Activated CD4-positive, alpha-beta memory T cell treated with anti-CD3 and anti-CD28 coated beads, Interleukin-2, amount 10 ng/mL, durations not matched to agents 7 days and 5 days (primary cell): ENCODE results near the gene SP6. TPM values are rescaled to one million over a fixed set of nuclear protein-coding genes. Genes with fewer than 3 reads are reported as not detected.
A peak's percentile ranks its signal among the peaks of the same experiment; 100 is the strongest.

ENCODE experiments used
- CTCF ChIA-PET: fragments of 350-600 bp; sonication (Branson Sonifier 250); formaldehyde crosslinking; loops from one replicate; lab custom pipeline; 2021; ENCODE audit warnings: antibody characterized with exemption, inconsistent platforms; lab: Charles Lee
- POLR2A ChIA-PET: fragments of 350-600 bp; sonication (Branson Sonifier 250); formaldehyde crosslinking; loops from one replicate; lab custom pipeline; 2021; ENCODE audit warnings: antibody characterized with exemption; lab: Charles Lee
- DNase-seq: peaks from one replicate; pipeline ENCODE4 v3.0.0-alpha.2; 2020
- H3K27ac Mint-ChIP-seq: one replicate; pipeline ENCODE4 v1.8.0; 2021; ENCODE audit warnings: mild to moderate bottlenecking, mixed read lengths
- H3K27me3 Mint-ChIP-seq: one replicate; pipeline ENCODE4 v1.8.0; 2021; ENCODE audit warnings: mixed read lengths
- H3K36me3 Mint-ChIP-seq: one replicate; pipeline ENCODE4 v1.8.0; 2021; ENCODE audit warnings: low read depth, mixed read lengths
- H3K4me1 Mint-ChIP-seq: one replicate; pipeline ENCODE4 v1.8.0; 2021; ENCODE audit warnings: mixed read lengths
- H3K4me3 Mint-ChIP-seq: one replicate; pipeline ENCODE4 v1.8.0; 2021; ENCODE audit warnings: mild to moderate bottlenecking, mixed read lengths
- H3K9me3 Mint-ChIP-seq: one replicate; pipeline ENCODE4 v1.8.0; 2021; ENCODE audit warnings: mixed read lengths
- total RNA-seq, 2 experiments: library from RNA; stranded (reverse); gene quantifications; one replicate each; pipeline ENCODE4 v1.2.3, GENCODE V29; 2021

The SP6 gene
- total RNA-seq: under 1 TPM; 0.10 to 0.15 TPM

DNA sequence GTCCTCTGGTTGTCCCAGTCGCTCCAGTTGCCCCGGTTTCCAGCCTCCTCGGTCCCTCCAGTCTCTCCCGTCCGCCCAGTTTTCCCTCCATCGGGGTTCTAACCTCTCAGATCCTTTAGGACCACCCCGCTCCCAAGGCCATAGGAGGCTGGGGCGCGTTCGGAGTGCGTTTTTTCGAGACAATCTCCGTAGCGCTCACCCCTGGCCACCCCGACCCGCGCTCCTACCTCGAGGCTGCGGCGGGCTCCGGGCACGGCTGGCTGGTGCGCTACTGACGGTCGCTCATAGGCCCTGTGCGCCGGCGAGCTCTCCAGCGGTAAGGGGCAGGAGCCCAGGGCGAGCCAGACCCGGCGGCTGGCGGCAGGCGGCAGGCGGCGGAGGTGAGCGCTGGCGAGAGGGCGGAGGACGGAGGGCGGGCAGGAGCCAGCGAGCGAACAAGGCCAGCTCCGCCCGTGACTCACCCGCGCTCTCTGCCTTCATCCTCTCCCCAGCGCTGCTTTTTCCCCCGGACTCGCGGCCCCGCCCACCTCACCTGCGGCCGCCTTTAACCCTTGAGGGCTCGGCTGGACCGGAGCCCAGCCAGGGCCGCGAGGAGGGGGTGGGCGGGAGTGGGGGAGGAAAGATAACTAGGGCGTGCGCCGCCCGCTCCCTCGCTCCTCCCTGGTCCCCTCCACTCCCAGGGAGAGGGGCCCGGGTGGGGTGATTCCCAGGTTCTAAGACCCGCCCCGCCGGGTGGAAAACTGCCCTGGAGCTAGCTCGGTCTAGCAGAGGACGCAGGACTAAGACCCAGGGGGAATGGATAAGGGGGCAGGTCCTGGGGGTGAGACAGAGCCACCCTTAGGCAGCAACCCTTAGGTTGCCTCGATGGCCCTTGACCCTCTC is at the start of gene SP6:
SP6 (minus strand) TSS at position 472 of the 882 bp plus-strand sequence. CDS start 2,734 bp downstream, outside the sequence.
- peaks cover 15% of the 10 kb centered on the region for H3K4me1 Mint-ChIP-seq
- H3K27me3 Mint-ChIP-seq: peaks cover 84% of the 10 kb centered on the region
- no peaks in the 10 kb centered on the region for H3K9me3 Mint-ChIP-seq
- ChIA-PET POLR2A (interaction anchor here (0.7 to 3.1 kb wide), 2 partner anchors 8 to 45 kb away, joined by 3 to 17 read pairs; partner anchors contain the start of gene SP2), CTCF (interaction anchor here (1.0 to 14.7 kb wide), 5 partner anchors 9 to 160 kb away, joined by 4 to 411 read pairs (median 4); partner anchors contain the start of genes CDK5RAP3, SCRN2 and SP2)
- H3K27ac Mint-ChIP-seq: no peak within 1 kb of the TSS
- H3K36me3 Mint-ChIP-seq: no peaks in the 10 kb centered on the region
- peak; percentile 65 for DNase-seq
- H3K4me3 Mint-ChIP-seq: no peak within 1 kb of the TSS

DNA sequence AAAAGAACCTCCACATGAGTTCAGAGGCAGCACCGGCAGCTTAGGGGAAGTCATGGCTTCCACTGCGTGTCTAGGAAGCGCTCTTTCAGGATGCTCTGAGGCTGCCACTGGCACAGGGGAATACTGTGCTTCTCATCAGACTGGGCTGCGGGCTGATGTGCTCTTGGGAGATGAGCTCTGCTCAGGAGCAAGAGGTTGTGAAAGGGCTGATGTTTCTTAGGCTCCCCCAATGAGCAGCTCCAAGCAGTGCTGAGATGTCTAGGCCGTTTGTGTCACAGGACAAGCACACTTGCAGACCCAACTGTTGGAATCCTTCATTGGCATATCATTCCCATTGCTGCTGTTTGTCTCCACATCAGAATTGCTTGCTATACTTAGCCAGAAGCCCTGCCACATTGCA is 48.7 kb upstream of the SP6 start:
- Mint-ChIP-seq H3K9me3 (no peaks in the 10 kb centered on the region), H3K36me3 (peaks cover 42% of the 10 kb centered on the region), H3K27ac (peak overlapping the region; percentile 19), H3K4me1 (peaks cover 32% of the 10 kb centered on the region), H3K27me3 (no peaks in the 10 kb centered on the region), H3K4me3 (no peak overlapping the region)
- no peak for DNase-seq
- ChIA-PET POLR2A (no interaction called here), CTCF (interaction anchor here (1.2 kb wide), 1 partner anchor 9 kb away, joined by 3 read pairs; no protein-coding TSS in a partner anchor)

DNA sequence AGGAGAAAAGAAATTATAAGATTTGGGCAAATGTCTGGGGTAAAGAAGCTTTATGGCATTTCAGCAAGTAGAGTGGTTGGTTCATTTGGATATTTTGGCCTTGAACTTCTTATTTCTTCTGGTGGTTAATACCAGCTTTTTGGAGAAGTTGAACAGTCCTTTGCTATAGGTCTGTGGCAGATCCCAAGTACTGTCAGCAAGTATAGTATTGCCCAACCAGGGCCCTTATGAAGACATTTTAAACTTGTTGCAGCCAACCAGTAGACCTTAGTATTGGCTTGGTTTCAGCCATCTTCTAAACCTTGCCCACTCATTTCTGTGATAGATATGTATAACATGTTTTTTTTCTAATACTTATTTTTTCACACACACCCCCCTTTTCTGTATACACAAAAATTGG is 47.3 kb upstream of the SP6 start:
- H3K27ac Mint-ChIP-seq: no peak overlapping the region
- H3K36me3 Mint-ChIP-seq: peaks cover 38% of the 10 kb centered on the region
- ChIA-PET POLR2A (interaction anchor here (0.9 to 1.1 kb wide), 2 partner anchors 37 to 71 kb away, joined by 3 read pairs; no protein-coding TSS in a partner anchor), CTCF (interaction anchor here (1.2 kb wide), 1 partner anchor 73 kb away, joined by 3 read pairs; the partner anchor contains the start of gene CDK5RAP3)
- no peaks in the 10 kb centered on the region for H3K27me3 Mint-ChIP-seq
- H3K4me3 Mint-ChIP-seq: no peak overlapping the region
- no peaks in the 10 kb centered on the region for H3K9me3 Mint-ChIP-seq
- DNase-seq: no peak
- peaks cover 42% of the 10 kb centered on the region for H3K4me1 Mint-ChIP-seq

DNA sequence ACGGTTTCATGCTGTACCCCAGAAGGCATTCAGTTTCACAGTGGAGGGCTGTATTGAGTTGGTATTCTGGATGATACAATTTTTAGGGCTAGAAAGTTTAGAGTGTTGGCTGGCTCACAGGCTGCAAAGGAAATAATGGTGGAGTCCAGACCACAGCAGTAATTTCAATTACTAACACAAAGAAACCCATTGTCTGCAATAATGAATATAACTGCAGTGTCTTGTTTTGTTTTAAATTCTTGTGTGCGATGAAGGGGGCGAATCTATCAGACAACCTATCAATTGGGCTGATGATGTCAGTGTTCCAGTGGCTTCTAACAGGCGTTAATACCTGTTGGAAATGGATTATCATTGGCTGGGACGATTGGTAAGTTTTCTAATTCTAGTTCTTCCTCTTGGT is 46.6 kb upstream of the SP6 start:
- no peaks in the 10 kb centered on the region for H3K9me3 Mint-ChIP-seq
- POLR2A ChIA-PET: interaction anchor here (0.7 to 2.9 kb wide), 6 partner anchors 8 to 72 kb away, joined by 3 to 29 read pairs (median 5); partner anchors contain the start of genes LRRC46, MRPL10 and PNPO
- peak overlapping the region; percentile 91 for H3K4me3 Mint-ChIP-seq
- CTCF ChIA-PET: interaction anchor here (0.6 to 1.2 kb wide), 3 partner anchors 49 to 698 kb away, joined by 3 to 4 read pairs (median 3); partner anchors contain the start of gene CDK5RAP3
- DNase-seq: no peak
- no peaks in the 10 kb centered on the region for H3K27me3 Mint-ChIP-seq
- H3K36me3 Mint-ChIP-seq: peaks cover 34% of the 10 kb centered on the region
- H3K4me1 Mint-ChIP-seq: peaks cover 42% of the 10 kb centered on the region
- peak overlapping the region; percentile 84 for H3K27ac Mint-ChIP-seq

DNA sequence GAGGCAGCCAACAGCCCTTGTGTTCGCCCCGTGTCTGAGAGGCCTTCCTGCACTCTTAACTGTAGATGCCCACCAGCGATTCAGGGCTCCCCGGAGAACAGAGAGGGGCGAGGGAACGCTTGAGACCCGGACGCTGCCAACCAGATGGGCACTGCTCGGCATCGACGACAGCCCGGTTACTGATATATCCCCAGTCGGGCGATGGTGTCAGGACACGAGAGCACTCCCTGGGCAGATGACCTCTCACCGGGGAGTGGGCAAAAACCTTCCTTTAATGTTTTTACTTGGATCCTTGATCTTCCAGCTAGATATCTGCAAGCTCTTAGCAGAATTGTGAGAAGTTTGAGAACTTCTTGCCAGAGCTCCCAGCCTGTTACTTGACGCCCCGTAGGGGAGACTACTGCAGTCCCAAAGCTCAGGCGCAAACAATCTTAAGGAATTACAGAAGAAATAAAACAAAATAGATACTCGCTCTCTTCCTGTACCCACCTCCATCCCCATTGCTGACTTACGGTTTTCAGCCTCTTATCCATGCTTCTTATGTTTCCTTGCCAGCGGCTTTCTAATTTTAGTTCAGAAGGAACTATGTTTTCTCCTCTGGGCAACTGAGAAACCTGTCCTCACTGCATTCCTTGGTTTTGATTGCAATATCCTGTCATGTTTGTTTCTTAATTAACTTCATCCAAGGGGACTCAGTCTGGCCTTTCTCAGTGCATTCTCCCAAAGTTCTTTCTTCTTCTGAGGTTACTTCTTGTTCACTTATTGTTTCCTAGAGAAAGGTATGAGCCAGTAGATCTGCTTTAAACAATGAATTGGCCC is 45.9 kb upstream of the SP6 start:
- H3K4me3 Mint-ChIP-seq: peak overlapping the region; percentile 91
- peaks cover 31% of the 10 kb centered on the region for H3K36me3 Mint-ChIP-seq
- peaks cover 42% of the 10 kb centered on the region for H3K4me1 Mint-ChIP-seq
- ChIA-PET CTCF (interaction anchor here (0.6 to 1.1 kb wide), 3 partner anchors 50 to 73 kb away, joined by 3 to 4 read pairs (median 3); no protein-coding TSS in a partner anchor), POLR2A (interaction anchor here (0.7 to 2.9 kb wide), 7 partner anchors 9 to 75 kb away, joined by 5 to 29 read pairs (median 8); partner anchors contain the start of genes CDK5RAP3, LRRC46, MRPL10 and OSBPL7)
- DNase-seq: no peak
- H3K27ac Mint-ChIP-seq: peak overlapping the region; percentile 84
- no peaks in the 10 kb centered on the region for H3K9me3 Mint-ChIP-seq
- H3K27me3 Mint-ChIP-seq: no peaks in the 10 kb centered on the region

DNA sequence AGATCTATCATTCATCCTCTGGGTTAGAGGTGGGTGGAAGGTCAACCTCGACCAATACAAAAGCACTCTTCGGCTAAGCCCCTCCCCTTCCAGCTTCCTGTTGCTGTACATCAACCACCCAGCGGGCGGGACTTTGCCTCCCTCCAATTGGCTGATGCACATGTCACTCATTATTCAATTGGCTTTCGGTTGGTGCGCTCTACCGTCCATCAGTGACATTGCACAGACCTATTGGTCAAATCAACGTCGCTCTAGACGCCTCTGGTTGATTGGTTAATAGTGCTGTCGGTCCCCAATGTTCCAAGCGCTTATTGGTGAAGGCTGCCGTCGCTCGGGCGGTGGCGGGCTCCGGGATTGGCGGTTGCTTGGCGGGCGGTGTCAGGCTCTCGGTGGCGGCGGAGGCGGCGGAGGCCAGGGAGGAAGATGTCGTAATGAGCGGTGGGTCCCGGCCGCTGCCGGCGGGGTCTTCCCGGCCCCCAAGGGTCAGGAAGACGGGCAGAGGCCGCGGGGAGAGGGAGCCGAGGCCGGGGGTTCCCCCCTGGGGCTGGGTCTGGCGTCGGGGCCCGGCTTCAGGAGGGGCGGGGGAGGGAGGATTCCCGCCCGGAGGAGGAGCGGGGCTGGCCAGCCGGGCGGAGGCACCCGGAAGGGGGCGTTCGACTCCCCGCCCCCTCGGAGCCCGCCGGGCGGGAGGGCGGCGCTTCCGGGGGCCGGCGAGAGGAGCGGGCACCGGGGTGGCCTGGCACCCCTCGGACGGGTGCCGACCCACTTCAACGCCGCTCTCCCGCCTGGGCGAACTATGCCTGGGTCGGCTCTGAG is 45.1 kb upstream of the SP6 start, which contains the start of gene SP2:
SP2 (plus strand) TSS at position 381 of the 816 bp plus-strand sequence; CDS start at position 432, 51 bp downstream.
- CTCF ChIA-PET: interaction anchor here (1.0 to 15.6 kb wide), 12 partner anchors 12 to 122 kb away, joined by 3 to 411 read pairs (median 4); partner anchors contain the start of genes CDK5RAP3, LRRC46, MRPL10 and SCRN2
- peaks cover 31% of the 10 kb centered on the region for H3K36me3 Mint-ChIP-seq
- no peaks in the 10 kb centered on the region for H3K27me3 Mint-ChIP-seq
- peaks cover 48% of the 10 kb centered on the region for H3K4me1 Mint-ChIP-seq
- peak within 1 kb of the TSS; percentile 95 for H3K27ac Mint-ChIP-seq
- peak within 1 kb of the TSS; percentile 91 for H3K4me3 Mint-ChIP-seq
- DNase-seq: peak; percentile 100
- H3K9me3 Mint-ChIP-seq: no peaks in the 10 kb centered on the region
- POLR2A ChIA-PET: interaction anchor here (0.5 to 2.9 kb wide), 53 partner anchors 10 to 1781 kb away, joined by 3 to 58 read pairs (median 4); partner anchors contain the start of genes CDK5RAP3, KPNB1, LRRC46 and MRPL10

DNA sequence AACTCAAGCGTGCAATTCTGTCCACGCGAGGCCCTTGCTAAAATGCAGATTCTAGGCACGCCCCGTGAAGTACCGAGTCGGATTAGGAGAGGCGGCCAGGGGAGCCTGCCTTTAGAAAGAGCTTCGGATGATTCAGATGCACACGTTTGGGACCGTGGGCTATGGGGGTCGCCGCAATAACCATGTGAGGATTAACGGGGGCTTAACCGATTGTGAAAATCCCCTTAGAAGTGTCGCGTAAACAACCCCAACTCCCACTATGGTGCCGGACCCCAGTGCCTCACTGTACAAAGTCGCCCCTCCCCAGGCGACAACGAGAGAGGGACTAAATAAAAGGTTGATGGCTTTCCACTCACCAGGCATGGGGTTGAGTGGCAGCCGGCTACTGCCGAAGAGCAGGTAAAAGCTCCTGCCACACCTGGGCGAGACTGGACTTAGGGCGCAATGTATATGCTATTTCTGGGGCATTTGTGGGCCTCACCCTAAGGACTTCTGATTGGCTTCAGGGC is 44.4 kb upstream of the SP6 start:
- ChIA-PET POLR2A (interaction anchor here (0.5 to 2.9 kb wide), 52 partner anchors 10 to 1782 kb away, joined by 3 to 58 read pairs (median 4); partner anchors contain the start of genes CDK5RAP3, KPNB1, LRRC46 and MRPL10), CTCF (interaction anchor here (1.0 to 15.6 kb wide), 12 partner anchors 11 to 200 kb away, joined by 3 to 411 read pairs (median 4); partner anchors contain the start of genes CDK5RAP3, LRRC46, MRPL10 and SCRN2)
- peak overlapping the region; percentile 91 for H3K4me3 Mint-ChIP-seq
- H3K4me1 Mint-ChIP-seq: peaks cover 48% of the 10 kb centered on the region
- peak overlapping the region; percentile 95 for H3K27ac Mint-ChIP-seq
- peaks cover 26% of the 10 kb centered on the region for H3K36me3 Mint-ChIP-seq
- H3K9me3 Mint-ChIP-seq: no peaks in the 10 kb centered on the region
- DNase-seq: peak; percentile 37
- H3K27me3 Mint-ChIP-seq: no peaks in the 10 kb centered on the region

DNA sequence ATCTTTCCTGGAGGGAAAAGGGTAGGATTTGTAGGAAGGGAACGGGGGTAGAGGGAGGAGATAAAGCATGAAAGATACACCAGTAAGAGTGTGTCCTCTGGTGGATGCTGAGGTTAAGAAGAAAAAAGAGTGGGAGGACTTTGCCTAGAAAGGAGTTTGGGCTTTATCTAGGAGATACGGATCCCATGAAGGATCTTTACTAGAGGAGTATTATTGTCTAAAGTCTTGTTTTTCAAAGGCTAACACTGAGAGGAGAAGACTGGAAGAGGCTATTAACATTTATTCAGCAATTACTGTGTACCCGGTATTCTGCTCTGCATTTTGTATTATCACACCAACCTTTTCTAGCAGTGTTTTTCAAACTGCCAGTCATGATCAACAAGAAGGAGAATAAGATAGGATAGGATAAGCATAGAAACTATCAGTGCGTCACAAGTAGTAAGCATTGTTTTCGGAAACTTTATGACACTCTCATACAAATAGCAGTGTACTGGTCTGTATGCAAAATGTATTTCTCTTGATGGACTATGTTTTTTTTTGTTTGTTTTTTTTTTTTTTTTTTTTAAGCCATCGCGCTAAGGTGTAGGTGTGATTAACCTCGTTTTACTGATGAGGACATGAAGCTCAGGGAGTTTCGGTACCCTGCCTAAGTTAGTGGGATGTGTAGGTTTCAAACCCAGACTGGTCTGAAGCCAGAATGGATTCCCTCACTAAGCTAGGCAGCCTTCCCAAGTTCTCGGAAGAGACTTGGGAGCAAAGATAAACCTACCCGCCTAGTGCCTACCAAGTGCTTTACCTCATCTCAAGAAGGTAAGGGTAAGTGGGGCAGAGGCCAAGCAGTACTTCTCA is 43.8 kb upstream of the SP6 start:
- peak overlapping the region; percentile 95 for H3K27ac Mint-ChIP-seq
- peaks cover 22% of the 10 kb centered on the region for H3K36me3 Mint-ChIP-seq
- ChIA-PET CTCF (interaction anchor here (1.0 to 15.6 kb wide), 11 partner anchors 10 to 201 kb away, joined by 3 to 411 read pairs (median 5); partner anchors contain the start of genes CDK5RAP3, LRRC46, MRPL10 and SCRN2), POLR2A (interaction anchor here (0.8 to 2.9 kb wide), 37 partner anchors 9 to 1783 kb away, joined by 3 to 58 read pairs (median 5); partner anchors contain the start of genes CDK5RAP3, KPNB1, LRRC46 and MRPL10)
- peaks cover 43% of the 10 kb centered on the region for H3K4me1 Mint-ChIP-seq
- DNase-seq: no peak
- no peaks in the 10 kb centered on the region for H3K9me3 Mint-ChIP-seq
- no peaks in the 10 kb centered on the region for H3K27me3 Mint-ChIP-seq
- peak overlapping the region; percentile 91 for H3K4me3 Mint-ChIP-seq

DNA sequence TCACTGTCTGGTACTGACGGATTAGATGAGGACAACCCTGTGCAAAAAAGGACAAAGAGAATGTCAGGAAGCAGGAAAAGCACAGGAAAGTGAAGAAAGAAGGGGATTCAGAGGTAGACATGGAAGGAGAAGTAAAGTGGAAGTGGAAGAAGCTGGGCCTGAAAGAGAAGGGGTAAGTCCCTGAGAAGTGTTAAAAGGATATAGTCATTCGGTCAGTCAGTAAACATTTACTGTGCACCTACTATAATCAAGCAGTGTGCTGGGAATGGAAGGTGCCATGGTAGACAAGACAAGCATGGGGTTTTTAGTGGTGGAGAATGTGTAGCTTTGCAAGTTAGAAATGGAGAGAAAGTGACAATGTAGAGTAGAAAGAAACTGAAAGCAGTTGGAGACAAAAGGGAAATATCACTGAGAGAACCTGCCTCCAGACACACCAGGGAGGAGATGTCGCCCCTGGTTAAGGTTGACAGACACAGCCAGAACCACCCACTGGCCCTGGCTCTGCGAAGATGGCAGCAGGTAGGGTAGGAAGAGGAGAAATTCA is 40.7 kb upstream of the SP6 start:
- peaks cover 6% of the 10 kb centered on the region for H3K36me3 Mint-ChIP-seq
- H3K27ac Mint-ChIP-seq: no peak overlapping the region
- H3K4me3 Mint-ChIP-seq: no peak overlapping the region
- DNase-seq: no peak
- ChIA-PET POLR2A (interaction anchor here (1.3 to 6.6 kb wide), 3 partner anchors 50 to 61 kb away, joined by 4 to 50 read pairs (median 4); partner anchors contain the start of genes LRRC46, MRPL10 and SCRN2), CTCF (interaction anchor here (0.6 to 15.6 kb wide), 8 partner anchors 8 to 630 kb away, joined by 3 to 411 read pairs (median 4); partner anchors contain the start of genes CDK5RAP3, SCRN2 and SP6)
- no peaks in the 10 kb centered on the region for H3K27me3 Mint-ChIP-seq
- H3K4me1 Mint-ChIP-seq: peaks cover 22% of the 10 kb centered on the region
- H3K9me3 Mint-ChIP-seq: no peaks in the 10 kb centered on the region
